ENCODE measurements around the gene GALNT14. TPM values are rescaled to one million over a fixed set of nuclear protein-coding genes. Genes with fewer than 3 reads are reported as not detected.

Gene GALNT14
- total RNA-seq, 1 donor from 2014 or later, result 0.33 TPM

GRCh38 chr2:30860726-30861125, 277.5 kb downstream of the GALNT14 start:
- H3K4me1 Mint-ChIP-seq, result no peaks in the 10 kb centered on the region
- no peak for DNase-seq
- no peak overlapping the region for H3K4me3 Mint-ChIP-seq
- H3K27me3 Mint-ChIP-seq, result peaks cover 2% of the 10 kb centered on the region
- intact Hi-C loops (cut with micrococcal nuclease), result loop anchor here (5.0 to 10.0 kb wide), 2 partner anchors 312 to 696 kb away; no protein-coding TSS in a partner anchor
- H3K36me3 Mint-ChIP-seq (ENCODE audit: low read depth), result no peaks in the 10 kb centered on the region
- no peaks in the 10 kb centered on the region for H3K9me3 Mint-ChIP-seq
- H3K27ac Mint-ChIP-seq, result no peak overlapping the region

Other genes starting within 250 kb of the GALNT14 start
- 0.07 and 0.12 TPM in 2 replicates for gene CAPN14, start 79.1 kb upstream of the GALNT14 start, total RNA-seq
- gene EHD3, start 95.7 kb upstream of the GALNT14 start, total RNA-seq, result 1.3 and 1.5 TPM in 2 replicates

All from activated CD4-positive, alpha-beta T cell treated with anti-CD3 and anti-CD28 coated beads, Interleukin-2, amount 10 ng/mL, durations not matched to agents 24 days and 14 days (primary cell).